Tibial nerve (tissue), 4 donors: Measurements from ENCODE around the gene CTBP2. TPM values are rescaled to one million over a fixed set of nuclear protein-coding genes. Genes with fewer than 3 reads are reported as not detected.

Experiments
- DNase-seq, 2 donors: peaks; one replicate each; pipeline ENCODE4 v3.0.0-alpha.2; 2019; ENCODE audit warnings: low spot score in 2 of 2
- H3K27ac ChIP-seq, 4 donors: fragments of 200-600 bp; sonication (generic) in 3 of 4; one replicate each; pipeline ENCODE4 v1.5.1; 2017 to 2019; ENCODE audit warnings: mild to moderate bottlenecking in 1 of 4
- H3K27me3 ChIP-seq, 2 donors: fragments of 200-600 bp; sonication (generic) in 1 of 2; one replicate each; pipeline versions ENCODE4 v1.5.1 to v1.6.0; 2017 to 2019
- H3K36me3 ChIP-seq, 3 donors: fragments of 200-600 bp; sonication (generic); one replicate each; pipeline ENCODE4 v1.5.1; 2018 to 2019
- H3K4me1 ChIP-seq, 4 donors: fragments of 200-600 bp; sonication (generic) in 3 of 4; one replicate each; pipeline ENCODE4 v1.5.1; 2017 to 2019
- H3K4me3 ChIP-seq, 4 donors: fragments of 200-600 bp; sonication (generic) in 3 of 4; one replicate each; pipeline ENCODE4 v1.5.1; 2017 to 2019; ENCODE audit warnings: mild to moderate bottlenecking in 1 of 4, moderate library complexity in 1 of 4
- H3K9me3 ChIP-seq, 4 donors: fragments of 200-600 bp; sonication (generic) in 3 of 4; one replicate each; pipeline ENCODE4 v1.5.1; 2017 to 2019
- EP300 ChIP-seq, 2 donors: sonication (generic); formaldehyde crosslinking; IDR thresholded peaks; one replicate each; pipeline ENCODE4 v1.6.1; 2017; ENCODE audit warnings: antibody characterized with exemption in 2 of 2, mild to moderate bottlenecking in 1 of 2
- POLR2A ChIP-seq, 2 donors: fragments of 450-650 bp; IDR thresholded peaks; one replicate each; pipeline ENCODE4 v1.6.1; 2017; ENCODE audit warnings: antibody characterized with exemption in 2 of 2, mild to moderate bottlenecking in 2 of 2, moderate library complexity in 2 of 2
- WGBS, 2 donors: methylation state at CpG; one replicate each; pipeline ENCODE4 v1.1.5; 2018; 5-methylcytosine and 5-hydroxymethylcytosine counted together
- total RNA-seq, 4 donors: library from RNA; depleted of rRNA; stranded (reverse); fragments of >200 nt; gene quantifications; one replicate each; pipeline ENCODE4 v1.1.0, GENCODE V29; 2016
- TF ChIP-seq, protein P1 (sequence below), 5 experiments: fragments of 200-600 bp in 3 of 5; fragments of 450-650 bp in 2 of 5; sonication (generic) in 3 of 5; IDR thresholded peaks; one replicate each; pipeline ENCODE4 v1.5.1; 2016 to 2019; ENCODE audit warnings: antibody characterized with exemption in 5 of 5, mild to moderate bottlenecking in 3 of 5, moderate library complexity in 2 of 5

The CTBP2 gene
- total RNA-seq, 4 donors from 2014 or later, result 40.4 to 97.9 (median 62.3) TPM

GRCh38 chr10:125033146-125033924, 127.0 kb downstream of the CTBP2 start:
- Histone ChIP-seq H3K36me3 (peaks cover 0 to 32% (median 0%) of the 10 kb centered on the region in 3 donors), H3K27me3 (no peaks in the 10 kb centered on the region), H3K4me3 (no peak overlapping the region), H3K9me3 (no peaks in the 10 kb centered on the region), H3K4me1 (peaks cover 0 to 44% (median 0%) of the 10 kb centered on the region in 4 donors), H3K27ac (no peak overlapping the region)
- TF ChIP-seq, protein P1, sequence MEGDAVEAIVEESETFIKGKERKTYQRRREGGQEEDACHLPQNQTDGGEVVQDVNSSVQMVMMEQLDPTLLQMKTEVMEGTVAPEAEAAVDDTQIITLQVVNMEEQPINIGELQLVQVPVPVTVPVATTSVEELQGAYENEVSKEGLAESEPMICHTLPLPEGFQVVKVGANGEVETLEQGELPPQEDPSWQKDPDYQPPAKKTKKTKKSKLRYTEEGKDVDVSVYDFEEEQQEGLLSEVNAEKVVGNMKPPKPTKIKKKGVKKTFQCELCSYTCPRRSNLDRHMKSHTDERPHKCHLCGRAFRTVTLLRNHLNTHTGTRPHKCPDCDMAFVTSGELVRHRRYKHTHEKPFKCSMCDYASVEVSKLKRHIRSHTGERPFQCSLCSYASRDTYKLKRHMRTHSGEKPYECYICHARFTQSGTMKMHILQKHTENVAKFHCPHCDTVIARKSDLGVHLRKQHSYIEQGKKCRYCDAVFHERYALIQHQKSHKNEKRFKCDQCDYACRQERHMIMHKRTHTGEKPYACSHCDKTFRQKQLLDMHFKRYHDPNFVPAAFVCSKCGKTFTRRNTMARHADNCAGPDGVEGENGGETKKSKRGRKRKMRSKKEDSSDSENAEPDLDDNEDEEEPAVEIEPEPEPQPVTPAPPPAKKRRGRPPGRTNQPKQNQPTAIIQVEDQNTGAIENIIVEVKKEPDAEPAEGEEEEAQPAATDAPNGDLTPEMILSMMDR (IDR thresholded peaks at IDR 0.05), result no peak
- TF ChIP-seq POLR2A (IDR thresholded peaks at IDR 0.05) (no peak), EP300 (IDR thresholded peaks at IDR 0.05) (no peak)
- 87 to 92% methylated on average over 27 of the region's 27 CpGs for WGBS, 2 donors
- DNase-seq, result no peak

DNA sequence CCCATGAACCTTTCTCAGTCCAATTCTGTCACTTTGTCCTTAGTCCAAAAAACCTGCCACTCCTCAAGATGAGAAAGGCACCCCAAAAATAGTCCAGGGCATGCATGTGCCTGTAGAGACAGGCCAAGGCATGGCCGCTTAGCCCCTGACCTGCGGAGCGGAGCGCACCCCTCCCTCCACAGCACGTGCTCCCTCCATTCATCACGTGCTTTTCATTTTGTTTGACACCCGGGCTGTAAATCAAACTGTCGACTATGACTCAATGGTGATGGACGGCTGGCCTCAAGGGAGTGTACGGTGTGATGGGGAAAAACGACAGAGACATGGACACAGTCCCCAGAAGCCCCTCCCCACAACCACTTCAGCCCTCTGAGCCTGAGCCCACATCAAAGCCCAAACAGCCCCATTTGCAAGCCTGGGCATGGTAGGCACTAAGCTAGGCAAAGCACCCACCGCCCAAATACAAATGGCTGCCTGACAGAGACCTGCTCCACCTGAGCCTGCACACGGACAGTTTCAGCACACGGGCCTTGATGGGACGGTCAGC, 127.8 kb downstream of the CTBP2 start:
- Histone ChIP-seq H3K27me3 (no peaks in the 10 kb centered on the region), H3K36me3 (peaks cover 0 to 30% (median 0%) of the 10 kb centered on the region in 3 donors), H3K4me3 (no peak overlapping the region), H3K27ac (no peak overlapping the region), H3K4me1 (peaks cover 0 to 43% (median 0%) of the 10 kb centered on the region in 4 donors), H3K9me3 (no peaks in the 10 kb centered on the region)
- 88 to 89% methylated on average over 15 of the region's 15 CpGs for WGBS, 2 donors
- TF ChIP-seq, protein P1 (IDR thresholded peaks at IDR 0.05), result no peak
- TF ChIP-seq EP300 (IDR thresholded peaks at IDR 0.05) (no peak), POLR2A (IDR thresholded peaks at IDR 0.05) (no peak)
- no peak for DNase-seq

DNA sequence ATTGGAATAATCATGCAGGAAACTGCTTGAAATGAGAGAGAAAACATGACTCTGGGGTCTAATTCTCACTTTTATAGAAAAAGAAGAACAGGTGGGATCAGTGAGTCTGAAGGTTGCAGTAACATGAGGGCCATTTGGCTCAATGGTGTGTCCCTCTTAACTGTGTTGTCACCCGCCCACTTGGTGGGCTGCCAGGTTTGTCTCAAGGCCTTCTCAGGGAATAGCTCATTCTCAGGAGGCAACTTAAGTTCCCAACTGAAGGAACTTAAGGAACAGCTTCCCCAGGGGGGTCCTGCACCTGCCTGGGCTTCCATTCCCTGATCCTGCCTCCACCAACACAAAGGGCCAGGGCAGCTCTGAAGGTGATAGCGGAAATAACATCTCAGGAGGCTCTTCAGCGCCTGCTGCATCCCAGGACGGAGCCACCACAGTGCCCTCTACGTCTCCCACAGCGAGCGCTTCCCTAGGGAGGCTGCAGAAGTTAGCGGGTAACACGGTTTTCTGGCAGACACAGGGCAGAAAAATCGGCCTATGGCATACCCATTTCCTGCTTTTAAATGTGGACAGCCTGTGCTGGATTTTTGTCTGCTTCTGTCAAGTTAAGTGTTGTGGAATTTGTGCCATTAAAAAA, 129.7 kb downstream of the CTBP2 start:
- Histone ChIP-seq H3K36me3 (peaks cover 0 to 41% (median 0%) of the 10 kb centered on the region in 3 donors), H3K9me3 (no peaks in the 10 kb centered on the region), H3K27me3 (no peaks in the 10 kb centered on the region), H3K4me1 (peaks cover 0 to 38% (median 0%) of the 10 kb centered on the region in 4 donors), H3K4me3 (no peak overlapping the region), H3K27ac (no peak overlapping the region)
- TF ChIP-seq POLR2A (IDR thresholded peaks at IDR 0.05), result no peak
- TF ChIP-seq, protein P1 (IDR thresholded peaks at IDR 0.05), result no peak
- no peak for TF ChIP-seq EP300 (IDR thresholded peaks at IDR 0.05)
- no peak for DNase-seq
- WGBS, 2 donors, result 81 to 90% methylated on average over 8 to 10 of the region's 10 CpGs

DNA sequence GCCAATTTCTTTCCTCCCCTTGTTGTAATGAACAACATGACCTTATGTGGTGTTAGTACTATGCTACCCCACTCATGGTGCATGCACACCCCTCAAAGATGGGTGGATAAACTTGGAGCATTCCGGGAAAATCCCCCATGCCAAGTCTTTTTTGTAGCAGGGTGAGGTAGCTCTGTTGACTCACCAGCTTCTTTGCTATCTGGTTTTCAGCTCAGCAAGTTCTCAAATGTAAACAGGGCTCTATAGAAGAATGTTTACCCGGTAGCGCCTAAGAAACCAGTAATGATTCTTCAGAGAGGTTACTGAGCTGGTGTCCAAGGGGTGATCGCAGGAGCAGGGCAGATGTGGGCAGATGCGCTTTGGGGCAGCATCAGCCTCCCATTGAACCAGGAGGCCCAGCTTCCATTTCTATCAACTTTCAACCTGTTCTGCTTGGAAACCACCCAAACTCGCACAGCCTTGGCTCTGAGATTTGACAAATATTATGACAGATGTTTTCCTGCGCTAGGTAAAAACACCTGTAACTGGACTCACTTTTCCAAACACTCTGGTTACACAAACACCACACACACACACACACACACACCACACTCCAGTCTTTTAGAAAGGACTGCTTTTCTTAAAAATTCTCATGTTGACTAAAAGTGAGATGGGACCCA, 130.7 kb downstream of the CTBP2 start:
- H3K27me3 ChIP-seq, result no peaks in the 10 kb centered on the region
- no peak for TF ChIP-seq POLR2A (IDR thresholded peaks at IDR 0.05)
- TF ChIP-seq, protein P1 (IDR thresholded peaks at IDR 0.05), result no peak
- no peak for TF ChIP-seq EP300 (IDR thresholded peaks at IDR 0.05)
- H3K4me3 ChIP-seq, result no peak overlapping the region
- DNase-seq, result no peak
- no peak overlapping the region for H3K27ac ChIP-seq
- no peaks in the 10 kb centered on the region for H3K9me3 ChIP-seq
- peaks cover 0 to 37% (median 2%) of the 10 kb centered on the region in 4 donors for H3K4me1 ChIP-seq
- WGBS, 2 donors, result 90 to 95% methylated on average over 7 of the region's 7 CpGs
- peaks cover 0 to 42% (median 0%) of the 10 kb centered on the region in 3 donors for H3K36me3 ChIP-seq
